ENCODE measurements around the gene SLCO2A1.

DNA sequence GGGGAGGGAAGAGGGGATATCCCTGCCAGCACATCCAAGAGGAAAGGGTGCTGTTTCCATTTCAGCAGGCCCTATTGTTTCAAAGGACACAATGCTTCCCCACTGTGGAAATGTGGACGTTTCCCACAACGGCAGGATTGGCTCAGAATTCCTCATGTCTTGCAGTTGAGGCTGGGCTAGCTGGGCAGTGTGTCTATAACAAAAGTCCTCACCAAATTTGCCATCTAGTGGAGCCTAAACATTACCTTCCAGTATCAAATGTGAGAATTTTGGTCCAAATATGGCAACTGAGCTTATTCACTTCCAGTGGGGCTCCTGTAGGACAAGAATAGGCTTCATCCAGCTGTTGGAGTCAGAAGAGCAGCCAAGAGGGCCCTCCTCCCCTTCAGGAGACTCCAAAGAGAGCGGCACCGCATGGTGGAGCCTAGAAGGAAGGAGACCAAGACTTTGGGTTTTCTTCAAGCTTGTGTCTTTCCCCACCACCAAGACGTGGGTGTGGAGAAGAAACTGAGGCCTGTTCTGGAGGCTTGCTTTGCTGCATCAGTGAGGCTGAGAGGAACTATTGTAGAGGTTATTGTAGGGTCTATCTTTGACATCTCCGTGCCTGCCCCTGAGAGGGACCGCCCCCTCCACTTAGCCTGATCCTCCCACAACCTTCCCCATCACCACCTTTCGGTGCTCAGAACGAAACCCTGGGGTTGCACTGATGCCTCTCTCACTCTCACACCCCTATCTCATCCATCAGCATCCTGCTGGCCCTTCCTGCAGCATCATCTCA, 45.3 kb upstream of the SLCO2A1 start:
- TF ChIP-seq EZH2 (IDR thresholded peaks at IDR 0.05) = no peak
- TF ChIP-seq, protein P1, sequence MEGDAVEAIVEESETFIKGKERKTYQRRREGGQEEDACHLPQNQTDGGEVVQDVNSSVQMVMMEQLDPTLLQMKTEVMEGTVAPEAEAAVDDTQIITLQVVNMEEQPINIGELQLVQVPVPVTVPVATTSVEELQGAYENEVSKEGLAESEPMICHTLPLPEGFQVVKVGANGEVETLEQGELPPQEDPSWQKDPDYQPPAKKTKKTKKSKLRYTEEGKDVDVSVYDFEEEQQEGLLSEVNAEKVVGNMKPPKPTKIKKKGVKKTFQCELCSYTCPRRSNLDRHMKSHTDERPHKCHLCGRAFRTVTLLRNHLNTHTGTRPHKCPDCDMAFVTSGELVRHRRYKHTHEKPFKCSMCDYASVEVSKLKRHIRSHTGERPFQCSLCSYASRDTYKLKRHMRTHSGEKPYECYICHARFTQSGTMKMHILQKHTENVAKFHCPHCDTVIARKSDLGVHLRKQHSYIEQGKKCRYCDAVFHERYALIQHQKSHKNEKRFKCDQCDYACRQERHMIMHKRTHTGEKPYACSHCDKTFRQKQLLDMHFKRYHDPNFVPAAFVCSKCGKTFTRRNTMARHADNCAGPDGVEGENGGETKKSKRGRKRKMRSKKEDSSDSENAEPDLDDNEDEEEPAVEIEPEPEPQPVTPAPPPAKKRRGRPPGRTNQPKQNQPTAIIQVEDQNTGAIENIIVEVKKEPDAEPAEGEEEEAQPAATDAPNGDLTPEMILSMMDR (IDR thresholded peaks at IDR 0.05) = no peak

Data from neural progenitor cell (in vitro differentiated cells).